ENCODE data around the gene PRKG1.

PRKG1 gene

DNA sequence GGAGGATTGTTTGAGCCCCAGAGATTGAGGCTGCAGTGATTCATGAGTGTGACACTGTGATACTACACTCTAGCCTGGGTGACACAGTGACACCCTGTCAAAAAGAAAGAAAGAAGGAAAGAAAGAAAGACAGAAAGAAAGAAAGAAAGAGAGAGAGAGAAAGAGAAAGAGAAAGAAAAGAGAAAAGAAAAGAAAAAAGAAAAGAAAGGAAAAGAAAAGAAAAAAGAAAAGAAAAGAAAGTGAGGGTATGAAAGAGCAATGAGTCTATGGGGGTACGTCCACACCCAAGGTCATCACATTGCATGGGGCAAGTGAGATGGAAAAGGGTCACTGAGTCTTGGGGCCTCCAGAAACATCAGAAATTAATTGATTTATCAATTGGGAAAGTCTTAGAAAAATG, 760.3 kb downstream of the PRKG1 start:
- TF ChIP-seq CTCF (conservative IDR thresholded peaks at IDR 0.05; ENCODE audit: low read length) = no peak
- H3K4me3 ChIP-seq (ENCODE audit: low read length) = no peak overlapping the region
- no peak for DNase-seq (ENCODE audit: low read depth)

- no peak overlapping the region for H3K4me3 ChIP-seq (ENCODE audit: low read length)
- no peak for DNase-seq (ENCODE audit: low read depth)
- TF ChIP-seq CTCF (conservative IDR thresholded peaks at IDR 0.05; ENCODE audit: low read length) = no peak
Observed at GRCh38 chr10:51838471-51838870, 764.2 kb downstream of the PRKG1 start.

DNA sequence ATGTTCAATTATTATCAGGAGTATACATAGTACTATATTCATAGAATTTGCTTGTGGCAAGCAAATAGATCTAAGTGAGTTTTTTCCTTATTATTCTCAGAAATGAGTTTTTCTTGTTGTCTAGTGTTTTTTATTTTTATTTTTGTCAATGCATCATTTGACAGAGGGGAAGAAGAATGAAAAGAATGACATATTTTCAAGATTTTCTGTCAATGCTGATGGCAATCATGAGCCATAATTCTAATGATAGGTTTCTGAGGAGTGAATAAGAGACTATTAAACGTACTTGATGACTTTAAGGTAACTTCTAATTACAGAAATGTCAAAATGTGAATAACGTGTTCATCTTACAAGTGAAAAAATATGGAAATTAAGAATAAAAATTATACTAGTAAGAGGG, 769.7 kb downstream of the PRKG1 start:
- H3K4me3 ChIP-seq (ENCODE audit: low read length) = no peak overlapping the region
- DNase-seq (ENCODE audit: low read depth) = no peak

DNA sequence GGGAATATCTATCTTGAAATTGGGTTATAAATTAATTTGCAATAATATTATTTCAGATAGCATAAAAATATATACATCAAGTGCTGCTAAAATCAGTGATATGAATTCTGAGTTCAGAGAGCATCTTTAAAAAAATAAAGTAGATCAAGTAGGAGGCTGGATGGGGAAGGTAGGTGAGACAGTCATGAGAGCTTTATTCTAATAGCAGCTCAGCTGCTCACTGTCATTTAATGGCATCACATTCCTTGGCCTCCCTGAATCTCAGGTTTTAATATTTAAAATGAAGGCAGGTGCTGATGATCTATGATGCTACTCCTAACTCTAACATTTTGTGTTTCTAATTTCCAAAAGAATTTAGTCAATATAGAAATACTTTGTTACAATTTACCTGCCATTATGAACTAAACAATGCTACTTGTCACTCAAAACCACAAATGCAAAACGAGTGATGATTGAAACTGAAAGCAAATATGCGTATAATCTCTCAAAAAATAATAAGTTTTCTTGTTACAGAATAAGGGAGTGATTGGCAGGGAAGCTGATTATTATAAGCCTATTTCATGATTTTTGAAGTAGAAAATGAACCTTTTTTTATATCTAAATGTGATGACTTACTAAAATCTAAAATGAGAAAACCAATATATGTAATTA, 772.7 kb downstream of the PRKG1 start:
- H3K4me3 ChIP-seq (ENCODE audit: low read length) = no peak overlapping the region
- no peak for TF ChIP-seq CTCF (conservative IDR thresholded peaks at IDR 0.05; ENCODE audit: low read length)
- DNase-seq (ENCODE audit: low read depth) = no peak

More for the DNA sequence above, 769.7 kb downstream of the PRKG1 start:
- no peak for TF ChIP-seq CTCF (conservative IDR thresholded peaks at IDR 0.05; ENCODE audit: low read length)

DNA sequence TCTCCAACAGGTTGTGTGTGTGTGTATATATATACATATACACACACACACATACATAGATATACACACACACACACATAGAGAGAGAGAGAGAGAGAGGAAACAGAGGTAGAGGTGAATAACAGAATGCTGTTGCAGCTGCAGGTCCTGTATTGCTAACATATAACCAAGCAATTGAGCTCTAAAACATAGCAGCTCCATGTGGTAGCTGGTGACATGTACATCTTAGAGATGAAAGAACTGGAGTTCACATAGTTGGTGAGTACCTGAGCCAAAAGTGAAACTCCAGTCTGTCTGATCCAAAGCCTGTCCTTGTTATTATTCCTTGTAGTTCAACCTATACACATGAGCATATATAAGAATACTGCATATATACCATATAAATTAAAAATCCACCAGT, 778.0 kb downstream of the PRKG1 start:
- no peak for TF ChIP-seq CTCF (conservative IDR thresholded peaks at IDR 0.05; ENCODE audit: low read length)
- no peak overlapping the region for H3K4me3 ChIP-seq (ENCODE audit: low read length)
- no peak for DNase-seq (ENCODE audit: low read depth)

- no peak overlapping the region for H3K4me3 ChIP-seq (ENCODE audit: low read length)
- no peak for DNase-seq (ENCODE audit: low read depth)
- no peak for TF ChIP-seq CTCF (conservative IDR thresholded peaks at IDR 0.05; ENCODE audit: low read length)
Observed at GRCh38 chr10:51857305-51857704, 783.0 kb downstream of the PRKG1 start.

- DNase-seq (ENCODE audit: low read depth) = peak; percentile 63
- no peak for TF ChIP-seq CTCF (conservative IDR thresholded peaks at IDR 0.05; ENCODE audit: low read length)
- H3K4me3 ChIP-seq (ENCODE audit: low read length) = no peak overlapping the region
Observed at GRCh38 chr10:51860257-51860656, 786.0 kb downstream of the PRKG1 start.

Data from AG10803 (cell line).